ENCODE measurements around the gene TOMM70.

TOMM70 gene

GRCh38 chr3:100316641-100317069 is 84.2 kb downstream of the TOMM70 start:
- no peak overlapping the region for H3K4me3 Mint-ChIP-seq
- H3K27ac Mint-ChIP-seq = no peak overlapping the region
- peak; percentile 13 for DNase-seq
- peak; percentile 63 for TF ChIP-seq CTCF (IDR thresholded peaks at IDR 0.05)
- H3K27me3 Mint-ChIP-seq (ENCODE audit: low read depth, poor library complexity) = no peaks in the 10 kb centered on the region
- no peaks in the 10 kb centered on the region for H3K9me3 Mint-ChIP-seq
- H3K4me1 Mint-ChIP-seq = no peaks in the 10 kb centered on the region
- peaks cover 7% of the 10 kb centered on the region for H3K36me3 Mint-ChIP-seq (ENCODE audit: low read depth)
